HuH-7.5 (cell line): ENCODE results near the gene AGRP.

Source experiments
- DNase-seq: peaks from one replicate; pipeline ENCODE4 v3.0.0; 2011; ENCODE audit warnings: low spot score

The AGRP gene

DNA sequence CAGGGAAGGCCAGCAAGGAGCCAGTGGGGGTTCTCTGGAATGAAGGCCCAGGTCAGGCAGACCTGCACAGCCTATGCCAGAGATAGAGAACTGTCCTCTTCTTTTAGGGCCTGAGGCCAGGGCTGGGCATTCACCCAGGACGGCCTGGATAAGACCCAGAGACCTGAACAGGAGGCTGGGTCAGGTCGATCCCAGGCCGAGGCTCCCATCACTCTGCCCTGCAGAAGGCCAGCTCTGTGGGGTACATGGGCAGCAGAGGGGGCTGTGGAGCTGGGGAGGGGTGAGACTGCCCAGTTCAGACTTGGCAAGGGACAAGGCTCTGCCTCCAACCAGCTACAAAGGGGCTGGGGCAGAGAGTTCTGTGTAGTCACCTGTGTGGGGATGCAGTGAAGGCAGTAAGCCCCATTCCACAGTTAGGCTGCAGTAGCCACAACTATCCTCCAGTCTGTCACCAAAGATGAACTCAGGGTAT lies 37.9 kb downstream of the AGRP start:
- peak; percentile 48 for DNase-seq

DNA sequence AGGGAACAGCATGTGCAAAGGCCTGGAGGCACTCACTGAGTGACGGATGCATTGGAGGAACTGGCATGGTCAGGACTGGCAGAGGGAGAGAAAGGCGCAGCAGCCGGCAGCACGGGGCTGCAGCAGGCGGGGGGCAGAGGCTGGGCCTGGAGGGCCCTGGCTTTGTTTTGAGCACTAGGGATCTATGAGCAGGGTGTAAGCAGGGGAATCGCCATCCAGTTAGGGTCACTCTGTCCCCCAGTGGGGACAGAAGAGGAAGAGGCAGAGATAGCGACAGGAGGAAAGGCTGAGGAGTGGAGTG lies 38.3 kb downstream of the AGRP start:
- no peak for DNase-seq

DNA sequence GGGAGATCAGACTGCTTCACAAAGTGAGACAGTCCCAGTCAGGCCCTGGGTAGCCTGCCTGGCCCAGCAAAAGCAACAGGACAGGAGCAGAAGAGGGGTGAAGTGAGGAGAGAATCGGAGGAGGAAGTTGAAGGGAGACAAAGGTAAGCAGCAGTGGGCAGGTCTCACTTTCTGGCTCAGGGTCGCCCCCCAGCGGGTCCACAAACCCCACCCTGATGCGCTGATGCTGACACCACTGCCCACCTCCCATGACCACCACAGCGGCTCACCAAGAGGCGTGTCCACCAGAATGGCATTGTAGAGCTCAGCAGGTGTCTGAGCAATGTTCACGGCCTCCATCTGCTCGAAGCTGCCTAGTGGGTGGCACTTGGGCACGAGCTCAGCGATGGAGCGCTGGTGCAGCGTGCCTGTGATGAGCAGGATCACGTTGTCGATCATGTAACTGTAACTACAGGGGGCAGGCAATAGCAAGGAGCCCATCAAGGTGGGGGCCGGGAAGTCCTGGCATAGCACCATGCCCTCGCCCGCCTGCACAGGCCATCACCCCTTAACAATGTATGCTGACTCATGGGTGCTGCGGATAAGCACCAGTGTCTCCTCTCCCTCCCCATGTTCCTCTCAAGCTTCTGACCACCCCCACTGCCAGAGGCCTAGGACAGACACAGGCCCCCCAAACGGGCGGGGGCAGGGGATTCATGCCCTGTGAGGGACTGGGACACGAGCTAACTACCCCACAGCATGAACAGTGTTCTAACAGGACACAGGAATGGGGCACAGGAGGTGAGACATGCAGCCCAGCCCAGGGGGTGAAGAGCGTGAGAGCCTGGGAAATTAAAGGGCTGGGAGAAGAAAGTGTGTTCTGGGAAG lies 38.9 kb downstream of the AGRP start:
- no peak for DNase-seq

DNA sequence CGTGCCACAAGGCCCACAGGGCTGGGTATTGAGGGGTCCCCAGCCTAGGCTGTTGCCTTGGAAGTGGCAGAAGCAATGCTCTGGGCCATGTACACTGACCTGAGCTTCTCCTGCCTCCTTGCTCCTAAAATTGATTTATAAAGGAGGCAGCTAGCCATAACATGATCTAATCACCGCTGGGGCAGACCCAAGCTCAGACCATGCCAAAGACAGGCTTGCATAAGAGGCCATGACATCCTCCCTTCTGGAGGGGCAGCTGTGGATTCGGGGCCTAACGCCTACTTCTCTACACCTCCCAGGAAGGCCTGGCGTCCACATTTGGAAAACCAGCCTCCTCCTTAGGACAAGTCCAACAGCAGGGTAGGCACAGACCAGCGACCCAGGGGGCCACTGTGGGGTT lies 40.1 kb downstream of the AGRP start:
- no peak for DNase-seq

DNA sequence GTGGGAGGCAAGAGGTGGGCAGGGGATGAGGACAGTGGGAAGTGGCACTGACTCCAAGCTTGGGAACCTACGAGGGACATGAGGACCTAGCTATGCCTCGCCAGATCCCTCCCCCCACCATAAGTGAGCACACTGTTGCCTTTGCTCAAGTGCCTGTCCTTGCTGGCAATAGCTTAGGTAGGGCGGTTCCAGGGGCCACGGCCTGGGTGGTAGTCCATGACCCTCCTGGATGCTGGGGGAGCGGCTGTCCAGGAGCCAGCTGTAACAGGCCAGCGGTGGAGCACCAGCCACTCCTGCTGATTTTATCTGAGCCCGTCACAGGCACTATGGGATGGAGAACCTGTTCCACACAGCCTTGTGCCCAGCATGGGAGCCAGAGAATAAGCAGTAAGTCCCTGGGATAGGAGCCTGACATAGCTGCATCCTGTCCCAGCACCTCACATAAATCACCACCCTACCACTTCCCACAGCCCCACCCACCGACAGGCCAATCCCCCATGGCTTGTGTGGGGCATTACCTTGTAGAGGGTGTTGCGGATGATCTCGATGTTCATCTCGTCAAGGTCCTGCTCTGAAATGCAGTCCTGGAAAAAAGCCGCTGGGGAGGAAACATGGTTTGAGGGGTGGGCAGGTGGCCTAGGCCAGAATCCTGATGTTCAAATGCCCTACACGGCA lies 40.6 kb downstream of the AGRP start:
- DNase-seq: no peak

DNA sequence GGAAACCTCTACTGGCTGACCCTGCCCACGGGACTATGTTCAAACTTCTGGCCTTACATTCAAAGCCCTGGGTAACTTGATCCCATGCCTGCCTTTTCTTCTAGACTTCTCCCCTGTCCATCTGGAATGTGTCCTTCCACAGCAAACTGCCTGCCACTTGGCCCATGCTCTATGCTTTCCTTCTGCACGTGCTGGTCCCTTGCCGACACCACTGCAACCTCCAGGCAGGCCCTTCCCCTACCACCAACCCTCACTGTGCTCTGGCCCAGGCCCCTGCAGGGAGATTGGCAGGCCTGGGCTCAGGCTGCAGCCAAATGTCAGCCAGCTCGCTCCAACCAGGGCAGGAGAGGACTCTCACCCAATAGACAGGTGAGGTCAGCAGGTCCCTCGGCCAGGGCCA lies 41.4 kb downstream of the AGRP start:
- no peak for DNase-seq

DNA sequence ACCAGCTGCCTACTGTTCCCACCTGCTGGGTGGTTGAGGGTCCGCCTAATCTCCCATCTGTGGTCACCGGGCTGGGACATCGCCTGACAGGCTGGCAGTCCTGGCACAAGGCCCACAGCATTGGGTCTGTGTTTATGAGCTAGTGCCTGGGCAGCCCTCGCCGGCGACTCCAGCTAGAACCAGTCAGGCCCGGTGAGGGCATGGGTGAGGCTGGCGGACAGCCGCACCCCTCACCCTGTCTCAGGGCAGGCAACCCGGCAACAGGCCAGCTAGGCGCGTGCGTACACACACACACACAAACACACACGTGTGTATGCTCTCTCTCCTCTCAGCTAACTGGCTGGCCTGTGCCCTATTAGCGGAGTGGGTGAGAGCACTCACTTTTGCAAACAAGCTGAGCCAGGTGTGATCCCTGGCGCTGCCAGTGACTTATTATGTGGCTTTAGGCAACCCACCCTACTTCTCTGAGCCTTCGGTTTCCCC lies 42.0 kb downstream of the AGRP start:
- no peak for DNase-seq

DNA sequence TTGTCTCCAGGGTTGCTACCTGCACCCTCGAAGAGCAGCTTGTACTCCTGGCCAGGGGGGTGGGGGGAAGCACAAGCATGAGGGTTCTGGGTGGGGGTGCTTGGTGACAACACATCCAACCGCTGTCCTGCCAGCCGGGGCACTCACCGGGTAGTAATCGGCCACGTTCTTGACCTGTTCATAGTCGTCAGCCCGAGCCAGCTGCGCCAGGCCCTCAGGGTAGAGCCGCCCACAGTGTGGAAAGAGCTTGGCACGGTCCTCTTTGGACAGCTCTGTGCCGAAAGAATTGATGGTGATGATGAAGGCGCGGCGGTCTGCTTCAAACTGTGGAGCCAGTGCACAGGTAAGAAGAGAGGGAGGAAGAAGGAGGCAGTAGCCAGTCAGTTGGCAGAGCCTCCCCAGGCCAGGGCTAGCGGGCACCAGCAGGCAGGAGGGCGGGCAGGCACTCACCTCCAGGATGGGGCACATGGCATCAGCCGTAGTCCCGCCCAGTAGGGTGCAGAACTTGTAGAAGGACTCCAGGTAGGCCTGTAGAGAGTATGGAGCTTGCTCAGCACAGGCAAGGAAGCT lies 44.4 kb downstream of the AGRP start:
- DNase-seq: no peak

DNA sequence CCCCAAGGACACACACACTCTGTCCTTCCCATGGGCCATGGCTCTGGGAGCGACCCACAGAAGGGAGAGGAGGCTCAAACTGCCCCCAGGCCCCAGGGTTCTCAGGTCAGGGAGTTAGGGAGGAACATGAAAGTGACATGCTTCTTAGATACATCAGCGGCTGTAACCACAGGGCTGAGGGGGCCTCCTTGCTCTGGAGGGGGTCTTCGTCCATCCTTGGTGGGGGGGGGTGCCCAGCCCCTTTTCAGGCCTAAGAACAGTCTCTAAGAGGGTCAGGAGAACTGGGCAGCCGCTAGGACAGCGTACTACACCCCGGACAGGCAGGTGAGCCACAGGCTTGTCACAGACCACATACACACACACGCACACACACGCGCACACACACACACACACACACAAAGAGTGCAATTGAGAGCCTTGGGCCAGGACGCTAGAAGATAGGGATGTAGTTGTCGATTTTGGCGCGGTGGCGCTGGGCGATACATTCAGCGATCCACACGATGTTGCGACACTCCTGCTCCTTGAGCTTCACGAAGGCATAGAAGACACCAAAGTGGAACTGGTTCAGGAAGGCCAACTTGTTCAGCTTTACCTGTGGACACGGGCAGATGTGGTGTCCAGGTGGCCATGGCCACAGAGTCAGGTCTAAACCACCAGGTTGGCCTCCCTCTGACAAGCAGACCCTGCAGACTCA lies 45.1 kb downstream of the AGRP start:
- DNase-seq: no peak

DNA sequence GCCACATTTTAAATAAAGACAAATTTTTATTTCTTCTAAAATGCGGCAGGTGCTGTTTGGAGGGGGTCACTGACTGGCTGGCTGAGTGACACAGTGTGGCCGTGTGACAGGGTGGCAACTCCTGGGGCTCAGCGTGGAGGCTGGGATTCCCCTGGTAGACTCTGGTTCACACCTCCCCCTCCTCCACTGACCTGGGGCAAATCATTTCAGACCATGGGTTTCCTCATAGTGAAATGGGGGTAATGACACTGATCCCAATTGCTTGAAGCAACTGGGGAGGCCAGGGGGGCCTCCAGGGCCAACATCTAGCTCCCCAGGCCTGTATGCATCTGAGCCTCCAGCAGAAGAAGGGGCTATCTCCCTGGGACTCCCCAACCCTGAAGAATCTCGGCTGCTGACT lies 45.8 kb downstream of the AGRP start:
- DNase-seq: no peak

DNA sequence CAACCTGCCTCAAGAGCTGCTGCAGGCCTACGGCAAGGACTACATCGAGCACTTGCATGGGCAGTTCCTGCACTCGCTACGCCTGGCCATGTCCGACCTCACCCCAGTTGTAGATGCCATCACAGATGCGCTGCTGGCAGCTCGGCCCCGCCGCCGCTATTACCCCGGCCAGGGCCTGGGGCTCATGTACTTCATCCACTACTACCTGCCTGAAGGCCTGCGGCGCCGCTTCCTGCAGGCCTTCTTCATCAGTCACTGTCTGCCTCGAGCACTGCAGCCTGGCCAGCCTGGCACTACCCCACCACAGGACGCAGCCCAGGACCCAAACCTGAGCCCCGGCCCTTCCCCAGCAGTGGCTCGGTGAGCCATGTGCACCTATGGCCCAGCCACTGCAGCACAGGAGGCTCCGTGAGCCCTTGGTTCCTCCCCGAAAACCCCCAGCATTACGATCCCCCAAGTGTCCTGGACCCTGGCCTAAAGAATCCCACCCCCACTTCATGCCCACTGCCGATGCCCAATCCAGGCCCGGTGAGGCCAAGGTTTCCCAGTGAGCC lies 46.6 kb downstream of the AGRP start:
- no peak for DNase-seq

DNA sequence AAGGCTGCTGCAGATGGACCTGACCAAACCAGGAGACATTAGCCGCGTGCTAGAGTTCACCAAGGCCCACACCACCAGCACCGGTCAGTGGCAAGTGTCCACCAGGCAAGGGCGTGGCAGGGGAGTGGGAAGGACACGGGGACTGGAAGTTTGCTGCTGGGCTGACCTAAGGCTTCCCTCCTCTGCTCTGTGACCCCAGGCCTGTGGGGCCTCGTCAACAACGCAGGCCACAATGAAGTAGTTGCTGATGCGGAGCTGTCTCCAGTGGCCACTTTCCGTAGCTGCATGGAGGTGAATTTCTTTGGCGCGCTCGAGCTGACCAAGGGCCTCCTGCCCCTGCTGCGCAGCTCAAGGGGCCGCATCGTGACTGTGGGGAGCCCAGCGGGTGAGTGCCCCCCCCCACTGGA lies 47.6 kb downstream of the AGRP start:
- DNase-seq: no peak

DNA sequence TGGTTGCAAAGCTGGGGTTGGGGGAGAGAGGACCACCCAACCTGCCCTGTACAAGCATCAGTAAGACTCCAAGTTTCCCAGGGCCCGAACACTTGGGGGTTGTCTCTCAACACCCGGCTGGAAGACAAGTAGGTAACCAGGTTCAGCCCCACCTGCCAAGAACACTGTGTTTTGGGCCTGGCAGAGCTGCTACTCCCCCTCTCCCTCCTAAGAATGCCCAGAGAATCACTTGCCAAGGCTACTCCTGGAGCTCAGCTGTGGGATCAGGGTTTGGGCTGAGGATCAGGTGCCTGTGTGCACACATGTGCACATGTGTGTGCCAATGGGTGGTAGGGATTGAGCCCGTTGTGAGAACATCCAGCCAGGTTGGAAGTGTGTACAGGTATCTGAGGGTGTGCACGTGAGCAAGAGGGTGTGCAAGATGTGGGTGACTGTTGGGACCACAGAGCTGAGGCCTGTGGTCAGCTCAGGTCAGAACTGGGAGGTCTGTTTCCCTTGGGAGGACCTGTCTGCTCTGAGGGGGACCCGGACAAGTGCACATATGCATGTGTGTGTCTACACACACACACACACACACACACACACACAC lies 50.1 kb downstream of the AGRP start:
- no peak for DNase-seq
